HG02852 (cell line): ENCODE results near the gene SLC9A3.
"Not testable (repeated sequence)": the region's sequence is repeated elsewhere in the genome, so short reads cannot be mapped to it uniquely, and the experiment has no call there.

Source experiments
- ATAC-seq: cut with Tn5 transposase; IDR thresholded peaks from one replicate; pipeline ENCODE4 v1.9.1; 2021; ENCODE audit warnings: mild to moderate bottlenecking, moderate library complexity; ENCODE audit not compliant: unreplicated experiment

The SLC9A3 gene

DNA sequence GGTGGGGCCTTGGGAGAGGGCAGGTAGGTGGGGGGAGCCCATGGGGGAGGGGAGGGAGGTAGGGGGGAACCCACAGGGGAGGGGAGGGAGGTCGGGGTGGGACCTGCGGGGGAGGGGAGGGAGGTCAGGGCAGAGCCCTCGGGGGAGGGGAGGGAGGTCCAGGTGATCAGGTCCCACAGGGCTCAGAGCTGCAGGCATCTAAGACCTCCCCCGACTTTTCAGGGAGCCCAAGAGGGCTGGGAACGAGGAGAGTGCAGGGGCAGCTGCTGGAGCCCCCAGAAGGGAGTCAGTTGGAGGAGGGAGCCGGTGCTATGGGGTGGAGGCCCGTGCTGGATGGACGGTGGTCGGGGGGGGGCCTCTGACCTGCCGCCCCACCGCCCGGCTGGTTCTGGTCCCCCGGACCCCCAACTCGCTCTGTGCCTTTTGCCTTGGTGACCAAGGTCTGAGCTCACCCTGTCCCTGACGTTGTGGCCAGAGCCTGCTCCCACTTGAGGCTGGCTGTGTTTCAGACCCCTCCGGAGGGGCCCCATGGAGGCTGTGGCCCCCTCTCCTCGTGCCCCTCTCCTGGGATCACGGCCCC is 31.8 kb downstream of the SLC9A3 start:
- ATAC-seq = no peak

DNA sequence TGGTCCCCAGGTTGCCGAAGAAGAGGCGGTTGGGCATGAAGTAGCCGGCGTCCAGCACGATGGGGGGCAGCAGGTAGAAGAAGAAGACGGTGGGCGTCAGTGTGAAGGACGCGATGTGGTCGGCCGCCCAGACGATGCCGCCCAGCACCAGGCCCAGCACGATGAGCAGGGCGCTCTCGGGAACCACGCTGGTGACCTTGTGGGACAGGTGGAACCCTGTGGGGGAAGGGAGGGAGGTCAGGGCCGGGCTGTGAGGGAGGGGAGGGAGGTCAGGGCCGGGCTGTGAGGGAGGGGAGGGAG is 32.4 kb downstream of the SLC9A3 start:
- no peak for ATAC-seq

DNA sequence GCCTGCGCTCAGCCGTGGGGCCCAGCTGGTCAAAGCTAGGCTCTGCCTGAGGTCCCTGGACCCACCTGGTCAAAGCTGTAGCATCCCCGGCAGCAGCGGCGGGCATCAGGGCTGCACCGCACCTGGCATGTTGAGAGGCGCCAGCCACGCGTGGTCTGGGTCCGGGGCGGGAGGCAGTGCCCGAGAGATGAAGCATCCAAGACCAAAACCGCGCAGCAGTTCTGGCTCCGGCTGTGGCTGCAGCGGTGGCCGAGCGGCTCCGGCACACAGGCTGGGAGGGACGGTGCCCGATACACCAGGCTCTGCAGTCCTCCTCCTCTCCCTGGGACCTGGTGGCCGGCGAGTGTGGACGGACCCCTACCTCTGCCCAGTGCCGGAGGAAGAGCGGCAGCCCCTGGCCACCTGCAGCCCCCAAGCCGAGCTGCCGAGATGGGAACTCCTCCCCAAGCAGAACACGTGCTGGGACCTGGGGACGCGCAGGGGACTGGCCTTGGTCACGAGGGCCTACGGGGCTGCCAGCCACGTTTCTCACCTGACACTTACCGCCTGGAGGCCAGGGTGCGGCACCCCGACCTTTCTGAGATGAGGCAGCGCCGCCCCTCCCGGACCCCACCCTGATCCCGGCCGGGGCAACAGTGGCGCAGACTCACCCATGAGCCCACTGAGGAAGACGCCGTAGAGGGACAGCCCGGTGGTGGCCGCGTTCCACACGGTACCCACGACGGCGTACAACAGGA is 33.0 kb downstream of the SLC9A3 start:
- ATAC-seq = no peak

DNA sequence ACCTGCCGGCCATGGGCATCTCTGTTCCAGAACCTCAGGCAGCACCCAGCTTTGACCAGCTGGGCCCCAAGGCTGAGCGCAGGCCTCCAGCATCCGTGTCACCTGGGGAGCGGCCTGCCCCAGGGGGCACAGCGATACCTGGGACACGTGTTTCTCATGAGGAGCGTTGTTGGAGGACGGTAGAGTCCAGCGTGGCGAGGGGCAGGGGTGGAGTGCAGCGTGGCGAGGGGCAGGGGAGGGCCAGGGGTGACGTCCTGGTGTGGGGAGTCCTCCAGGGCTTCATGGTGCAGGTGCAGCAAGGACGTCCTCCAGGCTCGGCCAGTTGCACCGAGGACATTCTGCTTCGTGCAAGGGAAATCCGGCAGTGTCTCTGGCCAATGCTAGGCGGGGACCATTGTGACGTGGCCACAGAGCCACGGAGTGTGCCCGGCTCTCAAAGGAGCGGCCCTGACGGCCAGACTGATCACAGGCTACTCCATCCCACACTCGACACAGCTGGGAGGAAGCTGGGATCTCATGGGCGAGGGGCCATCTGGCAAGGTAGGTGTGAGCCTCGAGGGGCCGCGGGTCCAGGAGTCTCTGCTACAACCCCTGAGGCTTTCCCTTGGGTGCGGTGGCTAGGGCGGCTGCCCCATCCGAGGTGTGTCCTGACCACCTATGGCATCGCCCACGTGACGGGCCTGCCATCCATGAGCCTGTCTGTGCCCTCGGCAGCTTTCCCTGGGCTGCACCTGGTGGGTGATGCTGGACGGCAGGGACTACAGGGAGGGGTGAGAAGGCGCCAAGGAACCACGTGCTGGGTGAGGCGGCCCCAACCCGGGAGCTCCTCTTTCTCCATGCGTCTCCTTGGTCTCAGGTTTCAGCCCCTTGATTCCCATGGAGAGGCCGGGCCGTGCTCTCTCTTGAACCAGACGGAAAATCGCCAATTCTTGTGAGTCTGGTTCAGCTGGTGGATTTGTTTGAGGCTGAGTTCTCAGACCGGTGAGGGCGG is 33.8 kb downstream of the SLC9A3 start:
- ATAC-seq = no peak

DNA sequence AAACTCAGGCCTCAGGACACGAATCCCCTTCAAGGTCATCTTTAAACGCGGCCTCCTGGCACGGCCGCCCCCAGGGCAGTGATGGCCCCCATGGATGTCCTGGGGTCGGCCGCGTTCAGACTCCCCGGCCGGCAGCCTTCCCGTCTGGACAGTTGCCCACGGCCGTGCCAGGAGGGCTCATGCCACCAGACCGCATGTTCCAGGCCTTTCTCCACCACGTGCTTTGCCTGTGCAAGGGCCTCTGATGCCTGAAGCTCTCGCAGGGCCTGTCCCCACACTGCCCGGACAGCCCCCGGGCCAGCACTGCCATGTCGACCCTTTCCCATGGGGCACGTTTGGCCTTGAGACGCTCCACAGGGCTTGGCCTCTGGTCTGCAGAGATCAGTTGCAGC is 34.6 kb downstream of the SLC9A3 start:
- ATAC-seq = no peak

DNA sequence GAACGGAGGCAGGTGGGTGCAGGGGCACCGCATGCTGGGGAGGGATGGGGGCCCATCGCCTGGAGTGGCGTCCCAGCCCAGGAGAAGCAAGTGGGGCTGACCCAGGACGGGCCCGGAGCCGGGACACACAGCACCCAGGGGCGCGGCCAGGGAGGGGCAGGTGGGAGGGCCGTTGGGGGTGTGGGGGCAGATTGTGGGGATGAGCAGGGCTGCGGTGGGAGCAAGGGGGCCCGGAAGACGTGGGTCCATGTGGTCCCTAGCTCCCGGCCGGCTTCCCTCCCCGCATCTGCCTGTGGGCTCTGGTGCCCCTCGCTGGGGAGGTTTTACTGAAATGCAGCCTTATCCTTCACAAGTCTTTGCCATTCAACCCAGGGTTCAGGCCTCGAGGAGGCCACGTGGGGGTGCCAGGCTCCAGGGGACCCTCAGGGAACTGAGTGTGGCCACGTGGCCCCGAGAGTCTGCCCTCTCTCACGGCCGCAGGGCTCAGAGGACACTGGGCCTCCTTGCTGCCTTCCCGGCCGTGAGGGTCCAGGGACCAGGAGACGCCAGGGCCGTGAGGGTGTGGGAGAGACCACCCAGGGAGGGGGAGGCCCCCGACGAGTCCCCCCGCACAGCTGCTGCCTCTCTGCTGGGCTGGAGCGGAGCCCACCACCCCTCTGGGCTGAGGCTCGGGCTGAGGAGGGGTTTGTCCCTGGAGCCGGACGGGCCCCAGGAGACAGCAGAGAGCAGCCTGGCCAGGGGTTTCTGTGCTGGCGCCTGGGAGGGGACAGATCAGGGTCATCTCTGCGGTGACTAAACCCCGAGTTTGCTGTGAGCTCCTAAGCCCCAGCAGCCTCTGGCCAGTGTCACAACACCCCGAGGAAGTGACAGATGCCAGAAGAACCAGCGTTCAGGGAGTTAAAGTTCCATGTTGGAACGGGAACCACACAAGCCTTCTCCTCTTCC is 35.2 kb downstream of the SLC9A3 start:
- ATAC-seq = no peak

DNA sequence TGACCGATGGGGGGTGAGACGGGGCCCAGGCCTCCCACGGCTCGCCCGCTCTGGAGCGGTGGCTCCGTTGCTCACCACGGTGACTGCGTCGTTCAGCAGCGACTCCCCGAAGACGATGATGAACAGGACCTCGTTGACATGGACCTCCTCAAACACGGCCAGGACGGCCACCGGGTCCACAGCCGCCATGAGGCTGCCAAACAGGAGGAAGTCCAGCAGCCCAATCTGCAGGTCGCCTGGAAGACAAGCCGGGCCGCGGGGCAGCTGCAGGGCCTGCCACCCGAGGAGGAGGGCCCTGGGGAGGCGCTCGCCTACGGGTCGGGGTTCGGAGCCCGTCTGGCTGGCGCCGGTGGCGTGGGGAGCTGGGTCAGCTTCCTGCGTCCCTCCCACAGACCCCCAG is 36.0 kb downstream of the SLC9A3 start:
- no peak for ATAC-seq

DNA sequence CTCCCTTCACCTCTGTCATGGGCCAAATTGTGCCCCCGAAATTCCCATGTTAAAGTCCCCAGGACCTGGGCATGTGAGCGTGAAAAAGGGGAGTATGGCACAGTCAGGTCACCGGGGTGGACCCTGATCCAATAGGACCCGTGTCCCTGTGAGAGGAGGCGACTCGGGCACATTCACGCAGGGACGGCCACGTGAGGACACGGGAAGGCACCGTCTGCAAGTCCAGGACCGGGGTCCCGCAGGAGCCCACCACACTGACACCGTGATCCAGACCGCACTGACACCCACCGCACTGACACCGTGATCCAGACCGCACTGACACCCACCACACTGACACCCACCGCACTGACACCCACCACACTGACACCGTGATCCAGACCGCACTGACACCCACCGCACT is 37.7 kb downstream of the SLC9A3 start:
- not testable (repeated sequence) for ATAC-seq

DNA sequence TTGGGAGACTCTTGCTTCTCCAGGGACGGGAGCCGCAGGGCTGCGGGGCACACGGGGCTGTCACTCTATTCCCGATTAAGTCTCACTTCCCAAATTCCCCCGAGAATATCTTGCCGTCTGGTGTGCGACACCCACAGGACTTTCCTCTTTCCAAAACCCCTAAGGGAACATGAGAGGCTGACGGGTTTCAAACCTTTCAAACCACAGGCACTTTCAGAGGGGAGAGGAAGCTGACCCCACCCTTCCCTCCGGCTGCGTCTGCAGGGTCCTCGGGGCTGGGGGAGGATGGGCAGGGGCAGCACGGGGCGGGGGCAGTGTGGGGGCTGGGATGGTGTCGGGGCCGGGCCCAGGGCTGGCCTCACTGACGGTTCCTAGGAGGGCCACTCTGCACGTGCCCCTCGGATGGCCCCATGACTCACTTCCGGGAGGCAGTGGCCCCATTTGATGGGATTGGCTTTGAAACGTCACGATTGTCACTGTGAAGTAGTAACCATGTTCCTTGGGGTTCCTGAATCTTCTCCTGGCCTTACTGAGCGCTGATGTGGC is 38.2 kb downstream of the SLC9A3 start:
- ATAC-seq = no peak

DNA sequence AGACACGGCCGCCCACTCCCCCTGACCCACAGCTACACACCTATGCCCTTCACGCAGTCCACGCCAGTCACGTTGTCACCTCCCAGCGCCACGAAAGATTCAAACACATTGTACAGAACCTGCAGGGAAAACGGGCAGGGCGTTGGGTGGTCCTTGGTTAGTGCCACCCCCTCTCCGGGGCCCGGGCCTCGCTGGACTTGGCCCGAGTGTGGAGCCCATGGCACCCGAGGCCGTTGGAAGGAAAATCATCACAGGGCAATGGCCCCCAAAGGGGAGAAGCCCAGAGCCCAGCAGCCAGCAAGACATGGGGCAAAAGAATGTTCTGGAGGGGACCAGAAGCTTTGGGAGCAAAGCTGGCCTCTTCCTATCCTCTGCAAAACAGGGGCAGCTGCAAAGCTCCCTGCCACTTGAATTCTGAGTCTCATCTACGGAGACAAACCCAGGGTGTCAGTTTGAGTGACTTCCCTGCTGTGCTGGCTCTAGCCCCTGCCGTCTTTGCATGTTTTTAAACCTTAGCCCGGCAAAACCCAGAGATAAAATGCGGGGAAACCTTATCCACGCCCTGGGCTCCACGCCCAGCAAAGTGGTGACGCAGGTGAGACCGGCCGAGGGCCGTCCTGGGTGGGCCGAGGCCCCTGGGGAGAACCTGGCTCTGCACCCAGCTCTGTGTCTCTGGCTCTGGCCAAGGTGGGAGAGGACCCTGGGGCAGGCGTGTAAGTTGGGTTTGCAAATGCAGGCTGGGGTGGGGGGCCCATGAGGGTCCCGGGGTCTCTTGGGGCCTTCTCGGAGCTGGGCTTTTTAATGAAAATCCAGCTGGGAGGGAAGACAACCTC is 38.9 kb downstream of the SLC9A3 start:
- ATAC-seq = no peak

DNA sequence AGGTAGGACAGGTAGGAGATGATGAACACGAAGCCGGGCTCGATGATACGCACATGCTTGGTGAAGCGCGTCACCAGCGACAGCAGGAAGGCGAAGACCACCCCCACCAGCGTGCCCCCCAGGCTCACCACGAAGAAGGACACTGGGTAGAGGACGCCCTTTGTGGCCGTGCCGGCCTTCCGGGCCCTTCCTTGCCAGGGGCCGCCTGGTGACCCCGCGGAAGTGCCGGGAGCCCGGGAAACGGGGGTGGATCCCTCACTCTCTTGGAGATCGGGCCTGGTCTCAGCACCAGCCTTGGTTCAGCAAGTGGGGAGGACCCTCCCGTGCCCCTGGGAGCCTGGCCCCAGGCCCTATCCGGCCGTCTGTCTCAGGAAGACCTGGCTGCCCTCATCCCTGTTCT is 39.7 kb downstream of the SLC9A3 start:
- no peak for ATAC-seq

DNA sequence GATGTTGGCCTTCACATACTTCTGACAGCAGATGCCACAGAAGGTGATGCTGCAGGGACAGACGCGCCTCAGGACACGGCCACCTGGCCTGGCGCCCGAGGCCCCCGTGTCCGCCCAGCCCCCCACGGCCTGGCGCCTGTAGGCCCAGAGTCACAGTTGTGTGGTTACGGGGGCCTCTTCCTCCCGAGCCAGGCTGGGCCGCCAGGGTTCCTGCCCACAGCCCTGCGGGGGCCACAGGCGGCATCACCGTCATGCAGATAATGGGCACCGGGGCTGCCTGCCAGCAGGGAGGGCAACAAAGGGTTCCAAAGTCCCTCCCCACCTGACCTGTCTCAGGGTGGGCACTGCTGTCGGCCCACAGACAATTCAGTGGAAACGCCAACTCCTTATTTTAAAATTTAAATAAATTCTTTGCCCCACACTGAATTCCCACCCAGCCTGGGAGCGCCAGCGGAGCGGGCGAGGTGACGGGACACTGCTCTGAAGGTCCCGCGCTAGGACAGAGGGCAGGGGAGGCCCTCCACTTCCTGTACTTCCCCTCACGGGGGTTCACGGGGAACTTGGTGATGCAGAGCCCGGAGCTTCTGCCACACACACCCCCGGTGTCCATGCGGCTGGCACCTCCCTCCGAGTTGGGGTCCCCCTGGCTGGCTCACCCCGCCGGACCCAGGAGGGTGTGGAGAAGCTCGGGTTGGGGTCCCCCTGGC is 40.7 kb downstream of the SLC9A3 start:
- ATAC-seq = no peak

DNA sequence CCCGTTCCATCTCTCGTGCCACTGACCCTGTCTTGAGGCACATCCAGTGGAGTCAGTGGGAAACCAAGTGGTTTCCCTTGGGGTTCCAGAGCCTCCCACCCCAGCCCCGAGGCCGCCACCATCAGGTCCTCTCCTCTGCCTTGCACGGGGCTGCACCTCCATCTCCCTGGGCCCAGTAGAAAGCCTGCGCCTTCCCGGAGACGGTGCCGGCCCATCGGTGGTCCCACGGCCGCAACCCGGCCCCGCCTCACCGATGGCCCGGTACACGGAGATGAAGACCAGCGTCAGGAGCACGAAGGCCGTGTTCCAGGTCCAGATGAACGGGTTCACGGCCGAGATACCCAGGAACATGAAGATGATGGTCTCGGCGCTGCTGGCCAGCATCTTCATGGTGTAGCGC is 41.2 kb downstream of the SLC9A3 start:
- ATAC-seq = no peak

DNA sequence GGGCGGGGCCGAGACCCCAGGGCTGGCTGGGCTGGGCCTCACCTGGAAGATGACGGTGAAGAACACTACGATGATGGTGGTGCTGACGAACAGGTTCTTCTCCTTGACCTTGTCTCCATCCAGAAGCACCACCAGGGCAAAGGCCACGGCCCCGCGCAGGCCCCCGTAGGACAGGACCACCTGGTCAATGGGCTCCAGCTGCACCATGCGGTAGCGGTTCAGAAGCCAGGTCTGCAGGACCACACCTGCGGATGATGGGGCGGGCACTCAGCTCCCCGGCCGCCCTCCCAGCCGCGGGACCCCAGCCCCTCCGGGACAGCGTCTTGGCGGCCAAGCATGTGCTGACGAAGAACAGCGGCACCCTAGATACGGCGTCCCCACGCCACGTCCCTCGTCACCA is 41.7 kb downstream of the SLC9A3 start:
- ATAC-seq = no peak

DNA sequence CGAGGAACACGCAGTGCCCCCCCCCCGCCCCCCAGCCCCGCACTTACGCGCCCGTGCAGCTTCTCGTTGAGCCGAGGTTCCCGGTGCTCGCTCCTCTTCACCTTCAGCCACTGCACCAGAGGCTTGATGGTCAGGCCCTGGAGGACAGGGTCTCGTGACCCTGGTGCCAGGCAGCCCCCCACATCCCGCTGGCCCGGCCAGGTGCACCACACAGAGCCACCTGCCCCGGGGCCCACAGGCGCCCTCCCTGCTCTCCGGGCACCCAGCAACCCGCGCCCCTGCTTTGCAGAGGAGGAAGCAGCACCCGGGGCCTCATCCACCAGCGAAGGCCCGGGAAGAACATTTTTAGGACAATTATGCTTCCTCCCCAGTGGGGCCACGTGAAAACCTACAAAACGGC is 42.2 kb downstream of the SLC9A3 start:
- no peak for ATAC-seq

DNA sequence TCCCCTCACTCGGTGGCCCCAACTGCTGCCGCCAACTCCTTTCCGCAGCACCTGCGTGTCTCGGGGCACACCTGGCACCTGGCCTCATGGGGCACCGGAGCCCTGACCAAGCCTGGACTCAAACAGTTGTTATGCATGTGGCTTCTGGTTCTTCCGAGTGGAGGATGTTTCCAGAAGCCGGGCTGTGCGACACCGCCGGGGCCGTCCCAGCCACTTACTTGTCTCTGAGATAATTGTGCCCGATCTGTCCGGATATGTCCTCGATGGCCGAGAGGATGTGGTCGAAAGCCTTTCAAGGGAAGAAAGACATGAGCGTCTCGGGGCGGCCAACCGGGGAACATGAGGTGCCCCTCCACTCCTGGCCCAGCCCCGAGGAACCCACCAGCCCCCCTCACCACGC is 42.9 kb downstream of the SLC9A3 start:
- no peak for ATAC-seq

DNA sequence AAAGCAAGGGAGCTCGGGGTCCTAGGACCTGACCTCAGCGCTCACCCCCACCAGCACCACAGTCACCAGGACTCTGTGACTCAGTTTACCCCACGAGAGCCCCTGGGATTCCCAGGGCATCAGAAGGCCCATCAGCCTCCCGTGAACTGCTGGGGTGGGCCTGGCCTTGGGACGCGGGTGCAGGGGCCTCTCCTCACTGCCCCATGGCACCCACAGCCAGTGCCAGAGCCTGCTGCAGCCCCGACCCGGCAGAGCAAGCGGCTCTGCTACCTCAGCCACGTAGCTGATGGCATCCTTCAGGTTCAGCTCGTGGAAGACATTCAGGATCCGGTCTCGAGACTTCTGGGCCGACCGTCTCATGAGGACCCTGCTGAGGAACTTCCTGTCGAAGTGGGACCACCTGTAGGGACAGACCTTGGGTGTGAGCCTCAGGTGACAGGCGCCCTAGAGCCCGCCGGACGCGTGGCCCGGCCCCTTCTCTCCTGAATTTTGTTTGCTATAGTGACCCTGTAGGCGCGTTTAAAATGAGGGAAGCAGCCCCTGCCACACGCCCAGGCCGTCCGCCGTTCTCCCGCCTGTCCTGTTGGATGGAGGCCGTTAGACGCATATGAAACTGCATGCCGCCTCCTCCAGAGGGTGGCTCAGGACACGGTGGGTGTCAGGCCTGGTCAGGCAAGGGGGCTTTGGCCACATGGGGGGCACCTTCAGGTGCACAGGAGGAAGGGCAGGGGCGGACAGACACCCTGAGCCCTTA is 44.5 kb downstream of the SLC9A3 start:
- ATAC-seq = no peak

DNA sequence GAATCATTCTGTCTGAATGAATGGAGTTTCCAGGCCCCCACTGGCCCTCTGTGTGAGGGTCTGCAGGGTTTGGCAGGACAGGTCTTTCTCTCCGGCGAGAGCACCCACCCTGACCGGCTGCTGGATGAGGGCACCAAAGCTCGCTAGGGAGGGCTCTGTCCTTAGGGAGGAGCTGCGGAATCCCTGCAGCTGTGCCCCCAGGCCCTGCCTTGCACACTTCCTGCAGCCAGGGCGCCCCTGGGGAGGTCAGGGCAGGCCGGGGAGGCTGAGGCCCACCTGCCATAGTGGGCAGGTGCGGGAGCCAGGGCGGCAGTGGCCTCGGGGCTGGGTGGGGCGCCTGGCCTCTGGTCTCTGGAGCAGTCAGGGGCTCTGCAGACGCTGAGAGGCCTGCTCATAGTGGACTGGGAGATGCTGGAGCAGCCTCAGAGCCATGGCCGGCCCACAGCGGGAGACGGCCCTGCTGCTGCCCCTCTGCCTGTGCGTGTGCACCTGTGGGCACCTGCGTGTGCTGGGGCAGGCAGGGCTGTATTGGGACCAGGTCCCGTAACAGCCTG is 45.2 kb downstream of the SLC9A3 start:
- no peak for ATAC-seq
